Measurements from ENCODE around the gene SETBP1.
A peak's percentile ranks its signal among the peaks of the same experiment; 100 is the strongest.

Gene SETBP1

GRCh38 chr18:44849361-44849760 lies 168.7 kb downstream of the SETBP1 start:
- peak; percentile 24 for DNase-seq

- no peak for DNase-seq
Observed at GRCh38 chr18:44850001-44850400, 169.3 kb downstream of the SETBP1 start.

DNA sequence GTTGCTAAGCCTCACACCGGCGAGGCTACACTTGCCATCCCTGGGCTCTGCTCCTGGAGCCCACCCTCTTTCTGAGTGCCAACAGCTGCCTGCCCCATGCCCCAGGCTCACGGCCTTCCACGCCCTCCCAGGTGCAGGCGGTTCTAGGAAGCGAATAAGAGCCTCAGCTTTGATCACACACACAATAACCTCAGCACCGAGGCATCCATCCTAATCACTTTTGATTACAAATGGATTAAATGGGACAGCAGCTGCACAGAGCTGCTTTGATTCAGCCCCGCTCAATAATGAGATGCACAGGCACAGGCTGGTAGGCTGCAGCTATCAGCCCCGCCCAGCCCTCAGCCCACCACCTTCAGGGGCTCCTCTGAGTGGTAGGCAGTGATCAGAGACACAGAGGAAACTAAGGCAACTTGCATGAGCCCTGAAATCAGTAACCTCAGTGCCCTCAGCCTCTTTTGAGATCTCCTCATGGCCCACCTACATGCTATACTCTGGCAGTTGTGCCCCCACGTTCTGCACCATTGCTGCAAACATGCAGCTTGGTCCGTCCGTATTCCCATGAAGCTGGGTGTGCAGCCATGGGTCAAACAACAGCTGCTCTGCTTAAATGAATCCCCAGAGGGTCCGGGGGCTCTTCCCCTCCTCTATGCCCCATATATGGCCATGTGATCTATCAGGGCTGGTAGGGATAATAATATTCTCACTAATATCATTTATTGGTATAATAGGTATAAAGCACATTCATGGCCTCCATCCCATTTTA lies 171.4 kb downstream of the SETBP1 start:
- peak; percentile 82 for DNase-seq

DNA sequence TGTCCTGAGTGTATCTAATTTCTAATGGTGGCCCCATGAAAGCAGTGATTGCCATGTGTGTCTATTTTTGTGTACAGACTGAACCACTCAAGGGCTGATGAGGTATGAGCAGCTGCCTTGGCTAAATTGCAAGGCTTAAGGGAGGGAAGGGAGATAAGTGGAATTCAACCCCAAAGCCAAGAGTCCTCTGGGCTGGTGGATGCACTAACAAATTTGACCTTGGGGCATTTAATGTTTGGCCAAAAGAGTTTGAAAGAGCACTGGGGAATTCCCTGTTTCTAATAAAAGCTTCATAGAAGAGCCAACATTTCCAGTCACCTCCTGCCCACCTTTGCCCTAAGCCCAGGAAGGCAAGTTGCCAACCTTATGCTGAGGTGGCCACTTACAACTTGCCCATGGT lies 172.1 kb downstream of the SETBP1 start:
- DNase-seq, result peak; percentile 47

GRCh38 chr18:44853430-44853829 lies 172.7 kb downstream of the SETBP1 start:
- DNase-seq, result no peak

GRCh38 chr18:44855681-44856080 lies 175.0 kb downstream of the SETBP1 start:
- no peak for DNase-seq

DNA sequence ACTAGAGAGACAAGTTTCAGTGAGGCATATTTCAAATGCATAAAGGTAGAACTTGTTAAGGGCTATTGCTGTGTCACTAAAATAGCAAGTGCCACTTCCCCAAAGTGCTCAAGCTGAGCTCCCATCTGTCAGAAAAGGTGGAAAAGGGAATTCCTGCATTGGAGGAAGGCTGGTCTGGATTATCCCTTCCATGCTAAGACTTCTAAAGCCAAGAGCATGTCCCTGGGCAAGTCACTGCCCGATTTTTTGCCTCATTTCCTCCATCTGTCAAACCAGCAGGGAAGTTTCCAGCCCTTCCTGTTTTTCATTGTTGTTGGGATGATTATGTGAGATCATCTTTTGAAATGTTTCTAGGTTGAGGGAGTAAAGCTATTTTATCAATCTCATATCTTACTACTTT lies 175.5 kb downstream of the SETBP1 start:
- DNase-seq, result no peak

DNA sequence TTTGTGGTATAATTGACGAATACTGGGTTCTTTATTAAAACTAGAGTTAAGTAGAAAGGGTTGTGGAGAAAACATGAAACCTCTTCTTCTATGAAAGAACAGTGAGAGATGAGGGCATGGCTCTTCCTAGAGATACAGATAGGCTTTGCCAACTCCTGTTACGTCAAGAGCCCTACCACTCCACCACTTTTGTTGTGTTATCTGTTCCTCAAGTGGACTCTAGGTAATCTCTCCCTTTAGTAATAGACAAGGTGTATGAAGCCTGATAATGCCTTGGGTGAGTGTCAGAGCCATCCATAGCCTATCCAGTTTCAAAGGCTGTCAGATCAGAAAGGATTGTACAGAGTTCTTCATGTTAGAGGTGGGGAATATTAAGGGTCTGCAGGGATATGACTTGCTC lies 176.4 kb downstream of the SETBP1 start:
- DNase-seq, result peak; percentile 51

DNA sequence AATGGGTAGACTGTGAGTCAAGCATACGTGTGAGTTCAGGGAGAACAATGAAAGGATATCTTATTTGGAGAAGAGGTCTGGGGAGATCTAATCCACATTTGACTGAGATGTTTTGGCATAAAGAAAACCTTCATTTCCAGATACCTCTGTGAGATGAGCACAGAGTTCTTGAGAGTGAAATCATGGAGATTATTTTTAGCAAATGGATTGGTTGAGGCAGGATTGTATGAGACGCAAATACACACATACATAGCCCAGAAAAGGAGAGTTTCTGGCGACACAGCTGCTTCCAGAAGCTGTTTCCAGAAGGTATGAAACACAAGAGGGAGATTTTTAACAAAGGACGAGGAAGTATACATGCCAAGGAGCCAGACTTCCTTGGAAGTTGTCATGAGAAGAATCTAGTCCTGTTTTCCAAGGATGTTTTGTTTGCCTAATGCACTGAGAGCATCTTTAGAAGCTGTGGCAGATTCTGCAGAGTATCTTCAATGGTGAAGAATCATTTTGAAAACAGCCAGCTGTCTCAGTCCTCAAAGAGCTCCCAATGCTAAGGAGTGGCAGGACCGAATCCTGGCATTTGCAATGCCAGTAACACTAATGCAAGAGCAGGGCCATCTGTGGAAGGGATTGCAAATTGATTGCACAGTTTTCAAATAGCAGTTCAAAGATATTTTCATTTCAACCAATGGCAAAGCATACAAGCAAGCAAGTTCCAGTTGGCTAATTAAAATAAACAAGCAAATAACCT lies 177.2 kb downstream of the SETBP1 start:
- DNase-seq, result no peak

DNA sequence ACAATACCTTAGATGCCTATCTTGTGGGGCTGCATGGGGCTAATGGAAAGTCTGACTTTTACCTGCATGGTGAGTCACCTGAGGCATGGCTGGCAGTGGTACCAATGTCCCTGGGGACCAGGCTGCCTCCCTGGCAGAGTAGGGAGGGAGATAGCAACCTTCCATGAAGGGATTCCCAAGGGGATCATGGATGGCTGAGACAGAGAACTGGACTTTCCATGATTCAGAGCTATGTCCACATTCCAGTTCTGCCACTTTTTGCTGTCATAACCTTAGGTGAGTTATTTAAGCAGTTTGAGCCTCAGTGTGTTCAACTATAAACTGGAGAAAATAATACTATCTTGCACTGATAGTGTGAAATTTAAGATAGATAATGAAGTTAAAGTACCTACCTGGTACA lies 178.6 kb downstream of the SETBP1 start:
- peak; percentile 15 for DNase-seq

GRCh38 chr18:44859751-44860439 lies 179.2 kb downstream of the SETBP1 start:
- no peak for DNase-seq

- DNase-seq, result no peak
Observed at GRCh38 chr18:44862112-44862511, 181.4 kb downstream of the SETBP1 start.

DNA sequence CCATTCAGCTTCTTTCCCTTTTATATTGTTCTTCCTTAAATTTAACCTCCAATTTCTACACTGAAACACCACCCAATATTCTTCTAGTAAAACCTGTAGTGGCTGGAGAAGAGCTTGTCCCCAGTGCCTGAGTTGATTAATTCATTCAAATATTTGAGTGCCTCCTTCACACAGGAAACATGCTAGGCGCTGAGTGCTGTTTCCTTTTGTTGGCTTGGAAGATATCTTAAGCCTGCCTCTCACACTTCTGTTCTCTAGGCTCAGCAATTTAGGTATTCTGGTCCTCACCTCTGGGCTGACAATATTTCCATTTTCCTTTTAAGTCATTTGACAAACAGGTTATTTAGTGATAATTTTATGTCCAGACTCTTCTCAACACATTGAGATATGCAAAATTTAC lies 185.4 kb downstream of the SETBP1 start:
- DNase-seq, result no peak

GRCh38 chr18:44869533-44869932 lies 188.8 kb downstream of the SETBP1 start:
- no peak for DNase-seq

GRCh38 chr18:44870631-44871502 lies 190.2 kb downstream of the SETBP1 start:
- DNase-seq, result no peak

DNA sequence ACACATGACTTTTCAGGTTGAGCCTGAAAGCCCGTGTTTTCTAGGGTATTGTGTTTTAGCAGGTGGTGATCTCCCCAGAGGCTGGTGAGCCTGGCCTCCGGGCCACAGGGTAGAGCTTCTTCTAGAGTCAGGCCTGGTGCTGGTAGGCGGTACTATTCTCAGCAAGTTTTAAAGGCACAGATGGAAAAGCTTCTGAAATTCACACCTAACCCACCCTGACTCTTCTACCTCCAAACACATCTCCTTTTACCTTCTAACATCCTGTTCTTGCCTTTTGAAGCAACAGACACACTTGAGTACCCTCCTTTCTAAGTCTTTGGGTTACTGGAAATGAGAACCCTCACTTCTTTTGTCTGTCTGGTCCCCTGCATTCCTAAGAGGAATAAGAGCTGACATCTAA lies 191.1 kb downstream of the SETBP1 start:
- no peak for DNase-seq

GRCh38 chr18:44876024-44876423 lies 195.3 kb downstream of the SETBP1 start:
- no peak for DNase-seq

- DNase-seq, result no peak
Observed at GRCh38 chr18:44876755-44877154, 196.1 kb downstream of the SETBP1 start.

DNA sequence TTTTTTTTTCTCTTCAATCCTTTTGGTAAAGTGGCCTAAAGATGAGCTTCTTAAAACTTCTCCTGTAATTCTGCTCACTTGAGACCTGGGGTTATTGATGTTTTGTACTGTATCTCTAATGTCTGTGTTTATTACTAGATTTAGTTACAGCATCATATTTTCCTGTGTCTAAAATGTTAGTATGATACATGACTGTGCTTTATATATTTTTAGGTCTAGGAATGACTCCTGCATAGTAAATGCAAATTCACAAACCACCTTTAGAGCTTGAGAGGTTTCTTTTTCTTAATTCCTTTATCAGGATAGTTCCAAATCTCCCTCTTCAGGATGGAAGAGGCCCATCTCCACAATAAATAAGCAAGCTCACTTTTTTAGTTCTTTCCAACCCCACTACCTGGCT lies 197.6 kb downstream of the SETBP1 start:
- DNase-seq, result no peak

GRCh38 chr18:44880170-44880569 lies 199.5 kb downstream of the SETBP1 start:
- no peak for DNase-seq

GRCh38 chr18:44881461-44882162 lies 200.9 kb downstream of the SETBP1 start:
- no peak for DNase-seq

All from NCI-H345 (cell line).